Lower lobe of right lung (tissue), 2 donors: ENCODE data around the gene SCGN. TPM values are rescaled to one million over a fixed set of nuclear protein-coding genes. Genes with fewer than 3 reads are reported as not detected.

ENCODE experiments used
- ATAC-seq, 2 donors: fragments of 200-7000 bp; cut with Tn5 transposase; one replicate each; pipeline ENCODE4 v1.9.1; 2020 to 2022; ENCODE audit warnings: mild to moderate bottlenecking in 2 of 2, moderate library complexity in 2 of 2
- DNase-seq: peaks from one replicate; pipeline ENCODE4 v3.0.0-alpha.2; 2020
- H3K27ac ChIP-seq: fragments of 200-600 bp; one replicate; pipeline ENCODE4 v1.8.0; 2022
- H3K27me3 ChIP-seq: fragments of 200-600 bp; one replicate; pipeline ENCODE4 v1.8.0; 2022; ENCODE audit warnings: low read depth
- H3K36me3 ChIP-seq: fragments of 200-600 bp; one replicate; pipeline ENCODE4 v1.8.0; 2022; ENCODE audit warnings: mild to moderate bottlenecking
- H3K4me1 ChIP-seq: fragments of 200-600 bp; one replicate; pipeline ENCODE4 v1.8.0; 2022
- H3K4me3 ChIP-seq: fragments of 200-600 bp; one replicate; pipeline ENCODE4 v1.8.0; 2022; ENCODE audit warnings: mild to moderate bottlenecking
- H3K9me3 ChIP-seq: fragments of 200-600 bp; one replicate; pipeline ENCODE4 v1.8.0; 2022
- intact Hi-C: fragments of 100-400 bp; cut with DNase I; formaldehyde crosslinking; loops from one replicate; pipeline ENCODE4 v1.11.0; 2022
- total RNA-seq: library from RNA; stranded (reverse); fragmentation: NEBNext Ultra II Directional; extraction: Animal tissue kit (Norgen Biotek cat#: 25700); gene quantifications from one replicate; pipeline ENCODE4 v1.2.1, GENCODE V29; 2021
- TF ChIP-seq, protein P1 (sequence below): fragments of 200-600 bp; IDR thresholded peaks from one replicate; pipeline ENCODE4 v1.8.0; 2022; ENCODE audit warnings: antibody characterized with exemption, mild to moderate bottlenecking
- donor health status: DM: no; HTN: yes; CAD: no; lungs with severe emphysema.

Gene SCGN
- total RNA-seq, 1 donor from 2014 or later: not detected

DNA sequence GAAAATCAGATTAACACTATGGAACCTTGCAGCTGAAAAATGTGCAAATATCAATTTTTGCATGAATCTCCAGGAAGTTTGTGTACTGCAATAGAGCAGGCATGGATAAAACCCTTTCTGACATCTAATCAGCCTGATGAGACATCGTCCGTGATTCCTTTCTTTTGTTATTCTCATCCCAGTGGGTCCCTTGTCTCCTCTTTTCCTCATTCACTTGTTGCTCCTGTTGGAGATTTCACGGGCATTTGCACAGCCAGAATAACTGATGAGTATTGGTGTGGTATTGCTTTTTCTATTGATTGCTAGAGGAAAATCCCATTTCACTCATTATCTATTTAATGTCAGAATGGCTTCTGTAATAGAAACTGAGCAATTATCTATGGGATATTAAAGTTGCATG, 39.9 kb downstream of the SCGN start:
- Histone ChIP-seq H3K27ac (no peak overlapping the region), H3K4me3 (no peak overlapping the region), H3K27me3 (no peaks in the 10 kb centered on the region), H3K4me1 (no peaks in the 10 kb centered on the region), H3K9me3 (no peaks in the 10 kb centered on the region), H3K36me3 (no peaks in the 10 kb centered on the region)
- DNase-seq (no peak), ATAC-seq (no peak)
- TF ChIP-seq, protein P1, sequence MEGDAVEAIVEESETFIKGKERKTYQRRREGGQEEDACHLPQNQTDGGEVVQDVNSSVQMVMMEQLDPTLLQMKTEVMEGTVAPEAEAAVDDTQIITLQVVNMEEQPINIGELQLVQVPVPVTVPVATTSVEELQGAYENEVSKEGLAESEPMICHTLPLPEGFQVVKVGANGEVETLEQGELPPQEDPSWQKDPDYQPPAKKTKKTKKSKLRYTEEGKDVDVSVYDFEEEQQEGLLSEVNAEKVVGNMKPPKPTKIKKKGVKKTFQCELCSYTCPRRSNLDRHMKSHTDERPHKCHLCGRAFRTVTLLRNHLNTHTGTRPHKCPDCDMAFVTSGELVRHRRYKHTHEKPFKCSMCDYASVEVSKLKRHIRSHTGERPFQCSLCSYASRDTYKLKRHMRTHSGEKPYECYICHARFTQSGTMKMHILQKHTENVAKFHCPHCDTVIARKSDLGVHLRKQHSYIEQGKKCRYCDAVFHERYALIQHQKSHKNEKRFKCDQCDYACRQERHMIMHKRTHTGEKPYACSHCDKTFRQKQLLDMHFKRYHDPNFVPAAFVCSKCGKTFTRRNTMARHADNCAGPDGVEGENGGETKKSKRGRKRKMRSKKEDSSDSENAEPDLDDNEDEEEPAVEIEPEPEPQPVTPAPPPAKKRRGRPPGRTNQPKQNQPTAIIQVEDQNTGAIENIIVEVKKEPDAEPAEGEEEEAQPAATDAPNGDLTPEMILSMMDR: no peak
- intact Hi-C loops: no loop called here

DNA sequence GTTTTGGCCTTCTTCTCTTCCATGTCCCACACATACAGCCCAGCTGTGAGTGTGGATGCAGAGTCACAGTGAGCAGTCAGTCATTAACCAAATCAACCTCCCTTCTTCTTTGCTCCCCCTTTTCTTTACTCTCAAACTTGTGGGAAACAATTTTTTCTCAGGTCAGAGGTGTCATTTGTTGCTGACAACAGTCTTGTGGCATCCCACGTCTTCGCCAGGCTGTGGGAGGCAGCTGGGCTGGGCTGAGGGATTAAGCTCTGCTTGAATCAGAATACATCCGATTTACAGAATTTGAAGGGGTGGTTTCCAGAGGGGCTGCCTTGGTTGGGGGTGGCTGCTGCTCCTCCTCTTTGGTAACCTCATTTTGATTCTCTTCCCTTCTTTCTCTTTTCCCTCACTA, 40.5 kb downstream of the SCGN start:
- Histone ChIP-seq H3K27me3 (no peaks in the 10 kb centered on the region), H3K4me1 (no peaks in the 10 kb centered on the region), H3K9me3 (no peaks in the 10 kb centered on the region), H3K27ac (no peak overlapping the region), H3K4me3 (no peak overlapping the region), H3K36me3 (no peaks in the 10 kb centered on the region)
- ATAC-seq (no peak), DNase-seq (no peak)
- intact Hi-C loops: no loop called here
- TF ChIP-seq, protein P1: no peak

DNA sequence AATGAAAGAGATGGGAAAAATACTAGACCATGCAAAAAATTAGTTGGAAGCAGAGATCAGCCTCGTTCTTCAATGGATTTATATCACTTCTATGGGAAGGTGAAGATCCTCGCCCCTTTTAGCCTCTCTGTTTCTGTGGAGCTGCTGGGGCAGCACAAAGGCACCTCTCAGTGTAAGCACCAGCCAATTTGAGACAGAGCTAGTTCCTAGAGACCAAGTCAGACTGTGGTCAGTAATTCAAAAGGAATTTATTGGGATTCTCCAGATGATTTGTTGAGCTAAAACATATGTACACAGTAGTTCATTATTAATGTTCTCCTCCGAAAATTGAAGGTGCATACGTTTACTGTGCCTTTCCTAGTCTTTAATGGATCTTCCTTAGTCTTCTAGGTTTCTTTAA, 42.4 kb downstream of the SCGN start:
- Histone ChIP-seq H3K4me3 (no peak overlapping the region), H3K36me3 (no peaks in the 10 kb centered on the region), H3K27ac (no peak overlapping the region), H3K4me1 (no peaks in the 10 kb centered on the region), H3K9me3 (no peaks in the 10 kb centered on the region), H3K27me3 (no peaks in the 10 kb centered on the region)
- ATAC-seq (no peak), DNase-seq (no peak)
- intact Hi-C loops: no loop called here
- TF ChIP-seq, protein P1: no peak

DNA sequence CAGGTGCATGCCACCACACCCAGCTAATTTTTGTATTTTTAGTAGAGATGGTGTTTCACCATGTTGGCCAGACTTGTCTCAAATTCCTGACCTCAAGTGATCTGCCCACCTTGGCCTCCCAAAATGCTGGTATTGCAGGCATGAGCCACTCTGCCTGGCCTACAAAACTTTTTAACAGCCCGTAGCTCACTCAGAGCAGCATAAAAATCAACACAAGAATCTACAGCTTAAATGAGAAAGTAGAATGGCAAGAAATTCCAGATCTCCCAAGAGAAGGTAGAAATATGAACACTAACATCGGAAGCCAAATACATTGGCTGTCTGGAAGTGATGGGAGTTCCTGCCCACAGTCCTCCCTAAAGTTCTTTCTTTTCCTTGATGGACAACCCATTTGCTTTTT, 43.7 kb downstream of the SCGN start:
- intact Hi-C loops: no loop called here
- no peak for DNase-seq

DNA sequence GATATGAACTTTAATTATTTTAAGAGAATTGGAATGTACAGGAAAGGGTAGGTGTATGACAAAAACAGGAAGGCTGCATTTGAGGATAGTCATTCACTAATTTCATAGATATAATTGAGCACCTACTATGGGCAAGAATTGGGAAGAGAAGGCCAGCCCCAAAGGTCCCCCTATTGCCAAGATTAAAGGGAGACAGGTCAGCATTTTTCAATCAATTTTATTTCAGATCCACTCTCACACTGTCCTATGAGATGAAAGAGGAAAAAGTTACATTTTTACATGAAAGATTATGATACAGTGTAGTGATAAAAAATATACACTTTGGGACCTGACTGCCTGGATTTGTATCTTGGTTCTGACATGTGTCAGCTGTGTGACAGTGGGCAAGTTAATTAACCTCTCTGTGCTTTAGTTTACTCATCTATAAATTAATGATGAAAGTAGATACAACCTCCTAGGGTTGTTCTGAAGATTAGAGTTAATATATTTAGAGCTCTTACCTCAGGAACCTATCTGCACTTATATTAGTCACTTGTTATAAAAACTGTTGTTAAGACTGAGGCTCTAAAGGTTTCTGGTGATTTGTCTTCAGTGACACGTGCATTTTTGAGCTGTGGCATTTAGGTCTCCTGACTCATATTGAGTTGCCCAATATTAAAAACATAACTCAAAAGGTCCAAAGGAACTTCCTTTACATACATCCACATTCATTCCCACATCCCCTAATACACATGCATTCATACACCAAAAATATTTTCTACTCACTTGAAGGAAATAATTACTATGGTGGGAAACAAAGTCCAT, 45.7 kb downstream of the SCGN start:
- no peaks in the 10 kb centered on the region for H3K4me1 ChIP-seq
- H3K27ac ChIP-seq: no peak overlapping the region
- H3K27me3 ChIP-seq: no peaks in the 10 kb centered on the region
- intact Hi-C loops: no loop called here
- peaks cover 3% of the 10 kb centered on the region for H3K9me3 ChIP-seq
- TF ChIP-seq, protein P1: no peak
- H3K4me3 ChIP-seq: no peak overlapping the region
- DNase-seq (no peak), ATAC-seq (no peak)
- no peaks in the 10 kb centered on the region for H3K36me3 ChIP-seq

More for the DNA sequence above, 43.7 kb downstream of the SCGN start:
- no peak overlapping the region for H3K27ac ChIP-seq
- H3K36me3 ChIP-seq: no peaks in the 10 kb centered on the region
- no peak for ATAC-seq
- no peak overlapping the region for H3K4me3 ChIP-seq
- peaks cover 3% of the 10 kb centered on the region for H3K9me3 ChIP-seq
- TF ChIP-seq, protein P1: no peak
- no peaks in the 10 kb centered on the region for H3K27me3 ChIP-seq
- H3K4me1 ChIP-seq: no peaks in the 10 kb centered on the region
